CD4-positive, alpha-beta T cell treated with Interleukin-17A for 1 hour (primary cell): ENCODE data around the gene NADK.

Experiments used
- DNase-seq: peaks from one replicate; pipeline ENCODE4 v3.0.0-alpha.2; 2020

The NADK gene

DNA sequence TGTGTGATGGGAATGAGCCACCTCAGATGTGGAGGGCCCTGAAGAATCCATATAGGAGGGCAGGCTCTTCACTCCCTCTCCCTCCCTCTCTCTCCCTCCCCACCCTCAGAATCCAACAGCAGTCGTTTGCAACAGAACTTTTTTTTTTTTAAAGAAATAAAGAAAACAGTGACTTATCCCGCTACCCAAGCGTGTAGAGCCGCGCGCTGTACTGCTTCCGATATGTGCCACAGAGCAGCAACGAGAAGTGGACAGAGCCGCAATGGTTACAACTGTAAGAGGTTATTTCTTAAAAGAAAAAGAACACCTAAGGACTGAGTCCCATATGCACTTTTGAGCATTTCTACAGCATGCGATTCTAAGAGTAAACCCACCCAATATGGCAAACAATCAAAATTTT lies 7.4 kb upstream of the NADK start:
- DNase-seq = no peak

DNA sequence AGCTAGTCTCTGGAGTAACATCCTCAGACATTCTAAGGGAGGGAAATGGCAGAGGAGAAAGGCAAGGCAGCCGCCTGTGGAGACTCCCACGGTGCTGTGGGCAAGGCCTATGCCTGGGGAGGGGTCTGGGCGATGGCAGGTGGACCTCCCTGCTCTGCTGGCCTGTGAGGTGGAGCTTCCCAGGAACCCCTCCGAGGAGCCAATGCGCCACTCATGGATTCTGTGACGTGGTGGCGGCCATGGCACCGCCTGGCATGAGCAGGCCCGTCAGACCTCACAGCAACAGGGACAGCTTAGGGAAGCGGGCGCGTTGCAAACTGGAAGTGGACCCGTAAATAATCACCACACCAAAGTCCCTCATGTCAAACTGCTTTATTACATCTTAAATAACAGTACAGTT lies 6.7 kb upstream of the NADK start:
- DNase-seq = no peak

DNA sequence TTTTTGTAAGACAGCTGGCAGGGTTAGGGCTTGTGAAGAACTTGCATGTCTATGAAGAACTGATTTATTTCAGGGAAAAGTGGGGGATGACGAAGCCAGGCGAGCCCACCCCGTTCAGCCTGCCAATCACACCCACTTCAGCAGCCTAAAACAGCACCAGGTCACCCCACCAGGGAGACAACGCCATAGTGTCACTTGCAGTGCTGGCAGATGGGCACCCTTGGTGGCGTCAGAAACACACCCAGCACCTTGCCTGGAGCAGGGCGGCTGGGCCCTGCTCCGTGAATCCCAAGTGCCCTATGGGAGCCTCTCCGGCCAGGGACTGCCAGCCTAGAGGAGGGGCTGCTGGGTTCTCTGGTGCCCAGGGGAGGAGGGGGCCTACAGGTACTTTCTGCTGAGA lies 5.0 kb upstream of the NADK start:
- DNase-seq = no peak

DNA sequence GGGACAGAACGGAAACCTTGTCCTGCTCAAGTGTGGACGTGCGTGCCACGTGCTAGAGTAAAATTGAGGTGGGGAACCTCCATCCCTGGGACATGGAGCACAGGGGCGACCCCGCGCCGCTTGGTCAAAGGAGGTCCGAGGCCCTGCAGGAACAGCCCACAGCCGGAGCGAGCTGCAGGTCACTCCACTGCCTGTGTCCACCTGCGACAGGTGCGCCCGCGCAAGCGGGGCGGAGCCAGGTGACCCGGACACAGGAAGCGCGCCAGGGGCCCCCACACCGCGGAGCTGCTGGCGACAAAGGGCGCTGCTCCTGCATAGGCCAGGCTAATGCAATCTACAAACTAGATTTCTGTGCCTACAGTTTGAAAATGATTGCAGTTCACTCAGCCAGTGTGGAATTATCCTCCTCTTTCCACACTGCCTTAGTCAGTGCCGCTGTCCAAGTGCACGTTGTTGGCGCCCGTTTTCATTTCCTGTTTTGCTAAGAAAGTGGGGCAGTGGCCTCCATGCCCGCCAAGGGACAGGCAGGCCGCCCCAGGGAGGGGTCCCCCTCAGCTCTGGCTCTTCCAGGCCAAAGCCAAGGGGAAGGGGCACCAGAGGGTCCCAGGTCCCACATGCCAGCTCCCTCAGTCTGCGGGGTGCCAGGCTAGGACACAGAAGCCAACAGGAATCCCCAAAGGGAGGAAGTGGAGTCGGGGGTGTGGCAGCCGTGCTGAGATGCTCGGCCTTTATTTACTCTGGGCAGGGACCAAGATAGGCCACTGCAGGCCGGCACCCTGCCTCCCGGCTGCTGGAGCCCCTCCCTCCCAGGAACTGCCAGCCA lies 4.3 kb upstream of the NADK start:
- DNase-seq = peak; percentile 31

DNA sequence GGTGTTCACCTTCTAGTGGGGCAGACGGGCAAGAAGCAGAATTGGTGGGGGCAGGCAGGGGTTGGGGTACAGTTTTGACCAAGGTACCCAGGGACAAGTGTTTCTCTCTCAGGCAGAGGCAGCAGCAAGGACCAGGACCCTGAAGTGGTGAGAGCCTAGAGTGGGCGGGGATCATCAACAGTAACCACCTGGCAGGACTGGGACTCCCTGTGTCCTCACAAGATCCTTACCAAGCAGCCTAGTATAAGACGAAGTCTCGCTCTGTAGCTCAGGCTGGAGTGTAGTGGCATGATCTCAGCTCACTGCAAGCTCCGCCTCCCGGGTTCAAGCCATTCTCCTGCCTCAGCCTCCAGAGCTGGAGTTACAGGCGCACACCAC lies 3.2 kb upstream of the NADK start:
- no peak for DNase-seq

DNA sequence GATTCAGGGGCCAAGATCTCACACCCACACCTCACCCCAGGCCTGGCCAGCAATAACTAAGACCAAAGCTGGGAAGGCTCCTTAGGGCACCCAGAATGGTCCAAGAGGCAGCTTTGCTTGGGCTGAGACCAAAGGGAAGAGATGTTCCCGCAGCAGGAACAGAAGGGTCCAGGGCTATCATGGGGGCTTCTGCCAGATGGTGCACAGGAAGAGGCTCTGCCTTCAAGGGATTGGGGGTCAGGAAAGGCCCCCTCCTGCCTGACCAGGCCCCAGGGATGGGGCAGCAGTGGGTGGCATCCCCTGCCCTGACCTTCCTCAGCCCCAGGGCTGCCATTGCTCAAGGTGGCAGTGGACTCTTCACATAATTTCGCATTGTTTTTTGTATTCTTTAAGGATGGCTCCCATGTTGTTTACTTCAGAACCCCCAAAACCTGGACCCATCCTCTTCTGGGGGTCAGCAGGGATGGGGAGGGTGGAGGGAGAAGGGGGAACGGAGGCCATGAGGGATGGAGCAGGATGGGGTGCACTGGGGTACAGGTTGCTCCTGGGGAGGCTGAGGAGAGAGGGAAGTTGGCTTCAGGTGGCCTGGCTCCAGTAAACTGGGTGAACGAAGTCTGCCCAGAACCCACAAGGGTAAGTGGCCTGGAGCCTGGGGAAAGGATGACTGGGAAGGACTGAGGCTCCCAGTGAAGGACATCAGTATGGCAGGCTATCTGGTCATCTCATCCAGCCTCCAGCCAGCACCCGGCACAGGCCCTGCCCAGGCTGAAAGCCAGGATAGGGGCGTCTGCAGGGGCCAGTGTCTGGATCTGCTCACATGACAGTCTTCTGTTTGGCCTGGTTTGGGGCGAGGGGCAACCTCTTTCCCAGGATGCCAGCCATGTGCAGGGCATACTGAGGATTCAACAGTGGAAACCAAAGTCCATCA lies 2.6 kb upstream of the NADK start:
- DNase-seq = no peak

DNA sequence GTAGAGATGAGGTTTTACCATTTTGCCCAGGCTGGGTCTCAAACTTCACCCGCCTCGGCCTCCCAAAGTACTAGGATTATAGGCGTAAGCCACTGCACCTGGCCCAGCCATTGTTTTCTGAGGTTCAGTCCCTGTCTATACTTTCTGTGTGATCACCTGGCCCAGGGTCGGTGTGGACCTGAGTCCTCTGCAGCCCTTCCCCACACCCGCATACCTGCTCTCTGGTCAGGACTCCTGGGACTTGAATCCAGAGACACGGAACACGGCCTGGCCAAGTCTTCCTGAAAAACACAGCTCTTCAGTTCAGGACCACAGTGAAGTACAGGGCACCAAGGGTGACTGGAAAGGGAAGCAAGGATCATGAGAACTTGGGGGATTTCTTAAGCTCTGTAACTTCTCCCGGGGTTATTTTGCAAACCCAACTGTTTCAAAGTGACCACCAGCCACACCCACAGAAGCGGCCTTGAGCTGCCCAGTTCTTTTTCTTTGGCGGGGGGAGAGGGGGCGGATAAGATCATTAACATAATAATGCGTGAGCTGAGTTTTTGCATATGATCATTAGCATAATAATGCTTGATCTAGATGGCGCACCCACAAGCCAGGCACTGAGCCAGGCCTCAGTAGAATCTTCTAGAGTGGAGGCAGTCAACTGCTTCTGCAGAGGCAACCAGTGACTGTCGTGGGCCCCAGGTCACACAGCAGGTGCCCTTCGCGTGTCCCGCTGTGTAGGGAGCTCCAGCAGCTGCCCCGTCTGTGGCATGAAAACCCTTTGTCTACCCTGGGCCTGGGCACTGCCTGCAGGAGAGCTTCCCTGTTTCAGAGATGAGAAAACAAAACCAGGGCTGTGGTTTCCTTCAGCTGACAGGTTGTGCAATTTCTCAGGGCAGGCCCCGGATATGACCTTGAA lies 1.7 kb upstream of the NADK start:
- peak; percentile 80 for DNase-seq

DNA sequence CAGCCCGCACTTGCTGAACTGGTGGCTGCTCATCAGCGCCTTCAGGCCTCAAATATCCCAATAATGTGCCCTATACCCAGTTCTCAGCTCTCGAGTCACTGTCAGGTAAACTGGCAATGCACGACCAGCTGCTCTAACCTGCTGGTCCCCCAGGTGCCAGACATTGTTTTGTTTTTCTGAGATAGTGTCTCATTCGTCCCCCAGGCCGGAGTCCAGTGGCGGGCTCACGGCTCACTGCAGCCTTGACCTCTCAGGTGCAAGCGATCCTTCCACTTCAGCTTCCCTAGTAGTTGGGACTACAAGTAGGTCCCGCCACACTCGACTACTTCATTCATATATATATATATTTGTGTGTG lies 1.0 kb upstream of the NADK start:
- DNase-seq = peak; percentile 6

DNA sequence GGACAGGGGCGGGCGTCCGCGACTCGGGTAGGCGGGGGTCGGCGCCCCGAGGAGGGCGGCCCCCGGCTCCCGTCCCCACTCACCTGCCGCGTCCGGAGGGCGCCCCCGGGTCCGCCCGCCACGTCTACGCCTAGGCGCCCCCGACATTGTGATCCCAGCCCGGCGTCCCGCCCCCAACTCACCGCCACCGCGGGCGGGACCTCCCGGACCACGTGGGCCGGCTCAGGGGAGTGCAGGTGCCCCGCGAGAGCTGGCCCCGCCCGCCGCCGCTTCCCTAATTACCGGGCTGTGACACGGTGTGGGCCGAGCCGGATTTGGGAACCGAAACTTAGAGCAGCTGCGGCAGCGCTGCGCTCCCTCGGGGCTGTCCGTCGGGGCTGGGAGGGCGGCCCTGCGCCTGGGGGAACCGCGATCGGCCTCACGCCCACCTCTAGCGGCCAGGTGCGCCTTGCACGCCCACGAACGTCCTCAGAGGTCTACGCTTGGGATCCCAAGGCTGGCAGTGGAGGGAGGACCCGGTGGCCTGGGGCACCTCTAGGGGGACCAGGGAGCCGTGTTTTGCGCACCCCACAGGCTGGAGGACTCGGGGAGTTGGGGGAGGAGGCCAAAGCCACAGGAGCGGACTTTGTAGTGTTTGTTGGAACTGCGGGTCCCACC lies 521 bp upstream of the NADK start:
- DNase-seq = peak; percentile 87

DNA sequence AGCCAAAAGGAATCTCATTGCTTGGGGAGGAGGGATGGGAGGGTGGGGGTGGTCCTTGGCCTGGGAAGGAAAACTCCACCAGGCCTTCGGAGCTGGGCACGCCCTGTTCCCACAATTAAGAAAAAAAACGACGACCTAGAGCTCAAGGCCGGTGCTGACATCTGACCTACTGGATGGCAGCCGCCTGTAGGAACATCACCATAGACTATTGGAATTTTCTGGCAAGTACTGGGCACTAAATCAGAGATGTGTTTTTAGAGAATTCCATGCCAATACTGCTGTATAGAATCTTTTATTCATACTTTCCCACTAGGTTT lies 729 bp downstream of the NADK start:
- DNase-seq = no peak

DNA sequence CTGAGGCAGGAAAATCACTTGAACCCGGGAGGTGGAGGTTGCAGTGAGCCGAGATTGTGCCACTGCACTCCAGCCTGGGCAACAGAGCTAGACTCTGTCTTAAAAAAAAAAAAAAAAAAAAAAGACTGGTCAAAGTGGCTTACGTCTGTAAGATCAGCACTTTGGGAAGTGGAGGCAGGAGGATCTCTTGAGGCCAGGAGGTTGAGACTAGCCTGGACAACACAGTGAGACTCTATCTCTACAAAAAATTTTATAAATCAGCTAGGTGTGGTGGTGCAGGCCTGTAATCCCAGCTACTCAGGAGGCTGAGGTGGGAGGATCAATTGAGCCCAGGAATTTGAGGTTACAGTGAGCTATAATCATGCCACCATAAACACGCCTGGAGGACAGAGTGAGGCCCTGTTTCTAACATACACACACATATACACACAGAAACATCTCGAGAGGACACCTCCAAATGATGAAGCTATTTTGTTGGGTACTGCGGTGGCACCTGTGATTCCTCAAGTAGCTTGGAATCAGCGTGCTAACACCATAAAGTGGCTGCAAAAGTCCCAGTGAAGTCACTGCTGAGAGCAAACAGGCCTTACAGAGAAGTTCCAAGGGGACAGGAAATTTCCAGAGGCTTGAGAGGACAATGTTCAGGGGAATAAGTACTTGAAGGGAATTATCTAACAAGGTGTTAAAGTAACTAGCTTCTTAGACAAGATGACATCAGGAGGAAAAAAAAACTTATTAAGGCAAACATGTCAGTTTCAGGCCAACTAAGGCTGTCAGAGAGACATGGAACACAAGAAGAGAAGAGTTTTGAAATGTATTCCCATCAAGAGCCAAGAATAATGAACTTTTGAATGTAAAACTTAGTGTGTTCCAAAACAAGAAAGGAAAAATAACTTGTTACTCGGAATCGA lies 1.3 kb downstream of the NADK start:
- no peak for DNase-seq

DNA sequence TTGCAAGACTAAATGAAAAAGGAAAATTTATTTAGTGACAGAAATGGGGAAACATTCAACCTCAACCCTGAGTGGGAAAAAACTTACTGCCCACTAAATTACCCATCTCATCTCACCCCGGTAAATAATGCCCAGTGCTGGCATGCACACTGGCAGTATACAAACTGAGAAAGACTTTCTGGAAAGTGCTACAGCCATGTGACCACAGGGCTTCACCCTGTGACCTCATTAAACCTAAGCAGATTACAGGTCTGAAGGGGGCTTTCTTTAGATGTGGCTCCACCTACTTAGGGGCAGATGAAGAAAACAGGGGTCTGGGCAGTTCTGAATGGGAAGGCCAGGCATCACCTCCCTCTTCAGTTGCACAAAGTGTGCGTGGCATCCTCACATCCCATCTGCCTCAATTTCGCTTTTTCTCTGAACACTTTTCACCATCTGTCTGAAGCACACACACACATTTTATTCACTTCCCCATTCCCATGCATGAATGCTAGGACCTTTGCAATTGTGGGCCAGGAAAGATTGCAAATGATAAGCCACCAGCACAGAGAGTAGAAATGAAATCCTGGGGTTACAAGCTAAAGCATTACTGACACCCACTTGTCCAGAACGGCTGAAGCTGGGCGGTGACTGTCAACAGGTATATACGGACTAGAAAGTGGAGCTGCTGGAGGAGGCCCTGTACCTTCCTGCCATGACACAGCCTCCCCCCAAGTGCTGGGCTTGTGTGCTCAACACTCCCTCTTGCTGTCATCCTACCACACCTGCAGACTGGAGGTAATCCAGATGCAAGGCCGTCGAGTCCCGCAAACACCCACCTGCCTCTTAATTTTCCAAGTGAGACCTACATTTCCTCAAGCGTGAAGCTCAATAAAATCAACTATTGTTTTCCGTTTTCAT lies 2.7 kb downstream of the NADK start:
- no peak for DNase-seq

DNA sequence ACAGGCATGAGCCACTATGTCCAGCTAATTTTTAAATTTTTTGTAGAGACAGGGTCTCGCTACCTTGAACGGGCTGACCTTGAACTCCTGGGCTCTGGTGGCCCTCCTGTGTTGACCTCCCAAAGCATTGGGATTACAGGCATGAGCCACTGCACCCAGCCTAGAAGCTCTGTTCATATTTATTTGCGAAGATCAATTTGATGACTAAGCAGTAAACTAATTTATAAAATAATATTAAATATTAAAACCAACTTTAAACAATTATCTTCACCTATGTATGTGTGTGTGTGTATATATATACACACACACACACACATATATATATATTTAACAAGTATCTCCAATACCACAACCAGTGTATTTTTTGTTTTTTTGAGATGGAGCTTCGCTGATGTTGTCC lies 4.4 kb downstream of the NADK start:
- DNase-seq = no peak

DNA sequence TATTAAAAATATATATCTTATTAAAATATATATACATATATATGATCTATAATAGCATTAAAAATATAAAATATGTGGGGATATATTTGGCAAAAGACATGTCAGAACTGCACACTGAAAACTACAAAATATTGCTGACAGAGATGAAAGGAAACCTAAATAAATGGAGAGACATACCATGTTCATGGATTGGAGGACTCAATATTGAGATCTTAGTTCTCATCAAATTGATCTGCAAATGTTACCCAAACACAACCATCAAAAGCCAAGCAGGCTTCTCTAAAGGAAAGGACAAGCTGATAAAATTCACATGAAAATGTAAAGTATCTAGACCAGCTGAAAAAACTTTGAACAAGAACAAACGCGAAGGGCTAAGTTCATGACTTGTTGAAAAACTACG lies 7.2 kb downstream of the NADK start:
- no peak for DNase-seq

DNA sequence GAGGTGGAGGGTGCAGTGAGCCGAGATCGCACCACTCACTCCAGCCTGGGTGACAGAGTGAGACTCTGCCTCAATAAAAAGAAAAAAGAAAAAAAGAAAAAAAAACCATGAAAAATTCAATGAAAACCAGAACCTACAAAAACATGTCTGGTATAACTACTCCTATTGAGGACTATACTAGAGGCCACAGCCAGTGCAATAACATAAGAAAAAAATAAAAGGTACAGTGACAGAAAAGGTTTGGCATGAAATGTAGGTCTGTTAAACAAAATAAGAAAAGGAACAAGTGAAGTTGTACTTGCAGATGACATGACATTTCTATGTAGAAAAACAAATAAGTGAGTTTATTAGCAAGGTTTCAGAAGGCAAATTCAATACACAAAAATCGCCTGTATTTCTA lies 8.2 kb downstream of the NADK start:
- DNase-seq = no peak

DNA sequence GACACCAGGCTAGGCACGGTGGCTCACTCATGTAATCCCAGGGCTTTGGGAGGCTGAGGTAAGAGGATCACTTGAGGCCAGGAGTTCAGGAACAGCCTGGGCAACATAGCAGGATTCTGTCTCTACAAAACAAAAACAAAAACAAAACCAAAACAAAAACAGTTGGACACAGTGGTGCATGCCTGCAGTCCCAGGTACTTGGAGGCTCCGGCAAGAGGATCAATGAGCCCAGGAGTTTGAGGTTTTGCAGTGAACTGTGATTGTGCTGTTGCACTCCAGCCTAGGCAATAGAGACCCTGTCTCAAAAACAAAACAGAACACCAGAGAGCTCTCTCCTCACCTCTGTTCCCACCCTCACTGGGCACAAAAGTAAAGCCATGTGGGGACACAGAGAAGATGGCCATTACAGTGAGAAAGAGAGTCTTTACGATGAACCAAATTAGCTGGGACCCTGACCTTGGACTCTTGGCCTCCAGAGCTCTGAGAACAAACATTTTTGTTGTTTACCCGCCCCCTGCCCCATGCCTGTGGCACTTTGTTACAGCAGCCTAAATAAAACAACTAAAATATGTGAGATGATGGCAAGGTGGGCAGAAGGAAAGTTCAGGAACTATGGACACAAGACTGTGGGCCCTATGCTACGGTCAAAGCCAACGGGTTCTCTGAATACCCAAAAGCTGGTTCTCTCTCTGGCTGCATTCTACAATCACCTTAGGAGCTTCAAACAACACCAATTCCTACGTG lies 9.8 kb downstream of the NADK start:
- DNase-seq = no peak

DNA sequence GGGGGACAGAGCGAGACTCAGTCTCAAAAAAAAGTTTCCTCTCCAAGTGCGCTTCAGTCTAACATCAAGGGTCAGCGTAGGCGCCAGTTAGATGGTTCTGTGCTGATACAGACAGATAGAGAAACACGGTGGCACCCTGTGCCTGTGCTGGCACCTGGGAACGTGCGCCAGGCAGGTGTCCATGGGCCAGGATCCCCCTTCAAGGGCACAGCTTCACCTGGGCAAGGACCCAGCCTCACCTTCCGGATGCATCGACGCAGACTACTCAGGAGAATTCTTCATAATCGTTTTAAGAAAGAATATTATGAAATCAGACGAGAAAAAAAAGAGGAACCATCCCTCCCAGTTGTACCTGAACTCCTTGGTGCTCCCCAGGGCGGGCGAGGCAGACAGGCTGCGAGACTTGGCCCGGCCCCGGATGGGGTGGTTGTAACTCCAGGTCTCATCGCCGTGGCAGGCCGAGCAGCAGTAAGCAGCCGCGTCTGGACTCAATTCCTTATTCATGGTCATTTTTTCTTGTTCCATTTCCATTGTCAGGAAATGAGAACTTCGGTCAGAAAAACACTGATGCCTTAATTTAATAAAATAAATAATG lies 13.3 kb downstream of the NADK start:
- no peak for DNase-seq

DNA sequence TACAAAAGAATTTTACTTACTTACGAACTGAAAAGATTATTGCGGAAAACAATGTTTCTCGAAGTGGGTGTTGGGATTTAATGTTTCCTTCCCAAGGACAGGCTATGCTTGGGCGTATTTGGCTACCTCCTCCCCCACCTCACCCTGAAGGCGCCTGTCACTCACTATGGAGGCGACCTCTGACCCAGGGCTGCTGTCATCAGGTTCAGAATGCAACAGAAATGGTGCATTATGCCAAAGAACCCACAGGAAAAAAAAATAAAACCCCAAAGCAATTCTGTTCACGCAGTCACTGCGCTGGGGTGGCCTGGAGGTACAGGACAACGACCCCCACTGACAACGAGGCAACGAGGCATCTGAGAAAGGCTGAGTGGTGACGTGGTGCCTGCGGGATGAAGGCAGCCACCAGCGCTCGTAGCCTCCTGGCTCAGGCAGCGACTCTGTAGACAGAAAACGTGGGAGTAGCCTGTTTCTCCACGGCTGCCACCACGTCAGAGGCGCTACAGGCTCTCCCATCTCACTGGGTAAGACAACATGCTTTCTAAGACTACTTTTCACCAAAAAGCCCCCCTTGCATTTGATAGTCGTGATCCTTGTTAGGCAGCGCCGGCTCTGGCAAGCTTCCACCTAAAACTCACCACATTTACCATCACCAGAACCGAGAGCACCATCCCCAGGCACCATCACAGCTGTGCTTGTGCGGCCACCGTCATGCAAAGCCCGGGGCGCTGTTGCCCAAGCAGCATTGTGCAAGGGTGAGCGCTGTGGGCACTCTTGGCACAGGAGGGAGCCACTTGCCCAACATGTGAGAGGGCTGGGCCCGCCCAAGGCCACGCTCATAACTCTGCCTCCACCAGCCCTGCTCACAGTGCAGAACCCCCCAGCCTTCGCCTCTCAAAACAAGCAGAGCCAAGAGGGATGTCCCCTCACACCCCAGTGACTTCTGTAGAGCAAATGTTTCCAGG lies 14.3 kb downstream of the NADK start:
- DNase-seq = peak; percentile 10
